ENCODE measurements around the gene PDIA5.

The PDIA5 gene

GRCh38 chr3:123066896-123067688 is at the start of gene PDIA5:
TSS of gene PDIA5 (plus strand) at chr3:123067025. CDS start at chr3:123067165, 140 bp downstream.
- DNase-seq: peak; percentile 79 to 80

GRCh38 chr3:123018683-123019082 is 48.1 kb upstream of the PDIA5 start:
- no peak for DNase-seq

GRCh38 chr3:123019161-123019560 is 47.7 kb upstream of the PDIA5 start:
- DNase-seq: no peak

- DNase-seq: no peak
Observed at GRCh38 chr3:123019591-123019990, 47.2 kb upstream of the PDIA5 start.

GRCh38 chr3:123020709-123021108 is 46.1 kb upstream of the PDIA5 start:
- DNase-seq: no peak

GRCh38 chr3:123021388-123021787 is 45.4 kb upstream of the PDIA5 start:
- no peak for DNase-seq

- no peak for DNase-seq
Observed at GRCh38 chr3:123021996-123022510, 44.8 kb upstream of the PDIA5 start.

GRCh38 chr3:123024056-123024455 is 42.8 kb upstream of the PDIA5 start:
- DNase-seq: no peak

- DNase-seq: no peak
Observed at GRCh38 chr3:123025642-123026521, 40.9 kb upstream of the PDIA5 start.

GRCh38 chr3:123026565-123027291 is 40.1 kb upstream of the PDIA5 start:
- peak in 1 of 2 experiments; percentile 7 for DNase-seq

GRCh38 chr3:123027292-123028232 is 39.3 kb upstream of the PDIA5 start, which contains the start of gene SEMA5B:
TSS of gene SEMA5B (minus strand) at chr3:123027763. CDS start at chr3:122961263, 66,500 bp downstream.
- peak in 1 of 2 experiments; percentile 27 for DNase-seq

GRCh38 chr3:123028233-123028828 is 38.5 kb upstream of the PDIA5 start:
- peak in 1 of 2 experiments; percentile 5 for DNase-seq

- DNase-seq: no peak
Observed at GRCh38 chr3:123031051-123031450, 35.8 kb upstream of the PDIA5 start.

- no peak for DNase-seq
Observed at GRCh38 chr3:123032057-123032456, 34.8 kb upstream of the PDIA5 start.

- DNase-seq: no peak
Observed at GRCh38 chr3:123034120-123034519, 32.7 kb upstream of the PDIA5 start.

- no peak for DNase-seq
Observed at GRCh38 chr3:123034996-123035395, 31.8 kb upstream of the PDIA5 start.

GRCh38 chr3:123036352-123037014 is 30.3 kb upstream of the PDIA5 start:
- no peak for DNase-seq

- no peak for DNase-seq
Observed at GRCh38 chr3:123037015-123037375, 29.8 kb upstream of the PDIA5 start.

GRCh38 chr3:123038751-123039150 is 28.1 kb upstream of the PDIA5 start:
- no peak for DNase-seq

GRCh38 chr3:123039178-123039577 is 27.6 kb upstream of the PDIA5 start:
- DNase-seq: no peak

GRCh38 chr3:123042413-123042812 is 24.4 kb upstream of the PDIA5 start:
- DNase-seq: no peak
